Upper lobe of right lung (tissue), 1 donor: Measurements from ENCODE around the gene ASCC1. TPM values are rescaled to one million over a fixed set of nuclear protein-coding genes. Genes with fewer than 3 reads are reported as not detected.
"Not testable (repeated sequence)": the region's sequence is repeated elsewhere in the genome, so short reads cannot be mapped to it uniquely, and the experiment has no call there.

Source experiments
- ATAC-seq: fragments of 200-7000 bp; cut with Tn5 transposase; one replicate; pipeline ENCODE4 v1.9.1; 2020; ENCODE audit warnings: mild to moderate bottlenecking, moderate library complexity
- DNase-seq: peaks from one replicate; pipeline ENCODE4 v3.0.0-alpha.2; 2020
- H3K27ac ChIP-seq: fragments of 200-600 bp; one replicate; pipeline ENCODE4 v1.8.0; 2022
- H3K27me3 ChIP-seq: fragments of 200-600 bp; one replicate; pipeline ENCODE4 v1.8.0; 2022; ENCODE audit warnings: mild to moderate bottlenecking
- H3K36me3 ChIP-seq: fragments of 200-600 bp; one replicate; pipeline ENCODE4 v1.8.0; 2022
- H3K4me1 ChIP-seq: fragments of 200-600 bp; one replicate; pipeline ENCODE4 v1.8.0; 2022
- H3K4me3 ChIP-seq: fragments of 200-600 bp; one replicate; pipeline ENCODE4 v1.8.0; 2022; ENCODE audit warnings: mild to moderate bottlenecking
- H3K9me3 ChIP-seq: fragments of 200-600 bp; one replicate; pipeline ENCODE4 v1.8.0; 2022
- CTCF ChIP-seq: fragments of 200-600 bp; IDR thresholded peaks from one replicate; pipeline ENCODE4 v1.8.0; 2022; ENCODE audit warnings: antibody characterized with exemption
- intact Hi-C: fragments of 100-400 bp; cut with DNase I; formaldehyde crosslinking; loops from one replicate; pipeline ENCODE4 v1.11.0; 2022
- total RNA-seq: library from RNA; stranded (reverse); fragmentation: NEBNext Ultra II Directional; extraction: Animal tissue kit (Norgen Biotek cat#: 25700); gene quantifications from one replicate; pipeline ENCODE4 v1.2.1, GENCODE V29; 2021
- donor health status: DM: no; HTN: yes; CAD: no; lungs with severe emphysema.

The ASCC1 gene
- total RNA-seq, 1 donor from 2014 or later, result 27.4 TPM

DNA sequence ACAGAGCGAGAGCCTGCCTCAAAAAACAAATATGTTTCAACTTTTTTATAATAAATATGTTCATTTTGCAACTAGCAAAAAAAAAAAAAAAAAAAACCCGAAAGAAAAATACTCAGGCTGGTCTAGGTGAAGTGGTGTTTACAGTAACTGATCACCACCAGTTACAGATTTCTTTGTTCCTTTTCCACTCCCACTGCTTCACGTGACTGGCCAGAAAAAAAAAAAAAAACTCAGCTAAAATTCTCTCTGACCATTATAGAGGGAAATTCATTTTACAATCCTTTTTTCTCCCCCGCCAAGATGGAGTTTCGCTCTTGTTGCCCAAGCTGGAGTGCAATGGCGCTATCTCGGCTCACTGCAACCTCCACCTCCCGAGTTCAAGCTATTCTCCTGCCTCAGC lies 4.6 kb upstream of the ASCC1 start:
- Histone ChIP-seq H3K4me1 (peaks cover 43% of the 10 kb centered on the region), H3K27ac (no peak overlapping the region), H3K27me3 (no peaks in the 10 kb centered on the region), H3K4me3 (no peak overlapping the region), H3K9me3 (no peaks in the 10 kb centered on the region), H3K36me3 (peaks cover 36% of the 10 kb centered on the region)
- ATAC-seq (no peak), DNase-seq (no peak)
- no peak for TF ChIP-seq CTCF
- intact Hi-C loops, result loop anchor here (10.0 kb wide), 1 partner anchor 104 kb away; no protein-coding TSS in a partner anchor

DNA sequence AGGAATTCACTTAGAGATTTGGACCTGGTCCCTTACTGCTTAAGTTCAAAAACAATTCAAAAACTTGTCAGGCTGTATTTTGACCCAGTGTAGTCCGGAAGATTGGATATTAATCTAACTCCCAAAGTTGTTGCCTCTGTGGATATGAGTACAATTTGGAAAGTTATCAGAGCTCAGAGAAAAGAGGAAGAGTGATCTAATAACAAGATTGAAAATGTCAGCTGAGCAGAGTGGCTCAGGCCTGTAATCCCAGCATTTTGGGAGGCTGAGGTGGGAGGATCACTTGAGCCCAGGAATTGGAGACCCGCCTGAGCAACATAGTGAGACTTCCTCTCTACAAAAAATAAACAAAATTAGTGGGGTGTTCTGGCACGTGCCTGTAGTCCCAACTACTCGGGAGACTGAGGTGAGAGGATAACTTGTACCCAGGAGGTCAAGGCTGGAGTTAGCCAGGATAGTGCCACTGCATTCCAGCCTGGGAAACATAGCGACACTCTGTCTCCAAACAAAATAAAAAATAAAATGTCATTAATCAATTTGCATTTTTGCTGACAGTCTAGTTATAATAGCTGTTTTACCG lies 3.2 kb upstream of the ASCC1 start:
- no peak for ATAC-seq
- Histone ChIP-seq H3K27me3 (no peaks in the 10 kb centered on the region), H3K9me3 (no peaks in the 10 kb centered on the region), H3K27ac (peak overlapping the region; percentile 63), H3K4me3 (no peak overlapping the region), H3K4me1 (peaks cover 54% of the 10 kb centered on the region), H3K36me3 (peaks cover 24% of the 10 kb centered on the region)
- DNase-seq, result no peak
- no peak for TF ChIP-seq CTCF
- intact Hi-C loops, result no loop called here

- DNase-seq, result no peak
- no peak for ATAC-seq
- intact Hi-C loops, result no loop called here
- Histone ChIP-seq H3K4me3 (peak overlapping the region; percentile 12), H3K27me3 (no peaks in the 10 kb centered on the region), H3K27ac (peak overlapping the region; percentile 63), H3K9me3 (no peaks in the 10 kb centered on the region), H3K4me1 (peaks cover 48% of the 10 kb centered on the region), H3K36me3 (peaks cover 18% of the 10 kb centered on the region)
- TF ChIP-seq CTCF, result no peak
Measured at GRCh38 chr10:72218726-72219125, 2.6 kb upstream of the ASCC1 start.

GRCh38 chr10:72218325-72218724 lies 2.2 kb upstream of the ASCC1 start:
- Histone ChIP-seq H3K4me1 (peaks cover 44% of the 10 kb centered on the region), H3K36me3 (peaks cover 18% of the 10 kb centered on the region), H3K4me3 (peak overlapping the region; percentile 12), H3K27ac (peak overlapping the region; percentile 63), H3K9me3 (no peaks in the 10 kb centered on the region), H3K27me3 (no peaks in the 10 kb centered on the region)
- DNase-seq (no peak), ATAC-seq (no peak)
- no peak for TF ChIP-seq CTCF
- intact Hi-C loops, result no loop called here

GRCh38 chr10:72211832-72212231 lies 4.2 kb downstream of the ASCC1 start:
- H3K9me3 ChIP-seq, H3K4me3 ChIP-seq, H3K27ac ChIP-seq, H3K27me3 ChIP-seq, intact Hi-C loops, ATAC-seq, DNase-seq: not testable (repeated sequence)
- Histone ChIP-seq H3K36me3 (peaks cover 45% of the 10 kb centered on the region), H3K4me1 (peaks cover 13% of the 10 kb centered on the region)

- H3K27ac ChIP-seq, ATAC-seq, DNase-seq, intact Hi-C loops, H3K9me3 ChIP-seq, H3K4me3 ChIP-seq, H3K27me3 ChIP-seq: not testable (repeated sequence)
- peaks cover 11% of the 10 kb centered on the region for H3K4me1 ChIP-seq
- peaks cover 49% of the 10 kb centered on the region for H3K36me3 ChIP-seq
Measured at GRCh38 chr10:72211381-72211780, 4.7 kb downstream of the ASCC1 start.

DNA sequence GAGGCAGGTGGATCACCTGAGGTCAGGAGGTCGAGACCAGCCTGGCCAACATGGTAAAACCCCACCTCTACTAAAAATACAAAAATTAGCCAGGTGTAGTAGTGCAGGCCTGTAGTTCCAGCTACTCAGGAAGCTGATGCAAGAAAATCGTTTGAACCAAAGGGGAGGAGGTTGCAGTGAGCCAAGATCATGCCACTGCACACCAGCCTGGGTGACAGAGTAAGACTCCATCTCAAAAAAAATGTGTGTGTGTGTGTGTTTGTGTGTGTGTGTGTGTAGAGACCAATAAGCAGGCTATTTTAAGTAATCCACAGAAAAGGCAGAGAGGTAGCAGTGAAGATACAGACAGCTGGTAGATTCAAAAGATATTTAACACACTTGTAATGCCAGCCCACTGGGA lies 7.5 kb downstream of the ASCC1 start:
- H3K36me3 ChIP-seq, result peaks cover 64% of the 10 kb centered on the region
- H3K4me3 ChIP-seq, H3K9me3 ChIP-seq, H3K27ac ChIP-seq, H3K27me3 ChIP-seq, H3K4me1 ChIP-seq, intact Hi-C loops, DNase-seq, ATAC-seq: not testable (repeated sequence)
